MM.1S (cell line): ENCODE results near the gene GPSM1.

ENCODE experiments used
- DNase-seq: peaks from one replicate; pipeline ENCODE4 v3.0.0-alpha.2; 2015
- H2AFZ ChIP-seq: fragments of 300-600 bp; sonication (generic); 2 replicates; pipeline ENCODE4 v1.6.0; 2016; ENCODE audit warnings: antibody characterized with exemption, low read length
- H3F3A ChIP-seq: fragments of 300-600 bp; sonication (generic); 2 replicates; pipeline ENCODE4 v1.6.1; 2016; ENCODE audit warnings: mild to moderate bottlenecking, antibody characterized with exemption, low read length, moderate library complexity, mixed read lengths; ENCODE audit not compliant: insufficient read depth
- H3K27ac ChIP-seq: fragments of 300-600 bp; sonication (generic); 2 replicates; pipeline ENCODE4 v1.5.1; 2016; ENCODE audit warnings: mild to moderate bottlenecking, low read length
- H3K27me3 ChIP-seq: fragments of 300-600 bp; sonication (generic); replicated peaks from 2 replicates; pipeline ENCODE4 v1.6.0; 2016; ENCODE audit warnings: low read length; ENCODE audit not compliant: insufficient read depth
- H3K36me3 ChIP-seq: fragments of 300-600 bp; sonication (generic); replicated peaks from 2 replicates; pipeline ENCODE4 v1.6.1; 2016; ENCODE audit warnings: mild to moderate bottlenecking, low read length, mixed read lengths; ENCODE audit not compliant: insufficient read depth
- H3K4me1 ChIP-seq: fragments of 300-600 bp; sonication (generic); 2 replicates; pipeline ENCODE4 v1.6.1; 2016; ENCODE audit warnings: low read length, mixed read lengths
- H3K4me2 ChIP-seq: fragments of 300-600 bp; sonication (generic); 2 replicates; pipeline ENCODE4 v1.6.0; 2016; ENCODE audit warnings: low read depth, low read length
- H3K4me3 ChIP-seq: fragments of 300-600 bp; sonication (generic); 2 replicates; pipeline ENCODE4 v1.5.1; 2016; ENCODE audit warnings: low read length, mixed read lengths
- H3K79me2 ChIP-seq: fragments of 300-600 bp; sonication (generic); 2 replicates; pipeline ENCODE4 v1.6.1; 2016; ENCODE audit warnings: mixed run types, low read length, mixed read lengths
- H3K9ac ChIP-seq: fragments of 300-600 bp; sonication (generic); 2 replicates; pipeline ENCODE4 v1.6.1; 2016; ENCODE audit warnings: low read length, mixed read lengths
- H3K9me2 ChIP-seq: fragments of 300-600 bp; sonication (generic); replicated peaks from 2 replicates; pipeline ENCODE4 v1.6.1; 2016; ENCODE audit warnings: mild to moderate bottlenecking, low read length, mixed read lengths; ENCODE audit not compliant: insufficient read depth
- H3K9me3 ChIP-seq: fragments of 300-600 bp; sonication (generic); replicated peaks from 2 replicates; pipeline ENCODE4 v1.6.1; 2016; ENCODE audit warnings: mild to moderate bottlenecking, low read length, mixed read lengths; ENCODE audit not compliant: insufficient read depth
- H4K20me1 ChIP-seq: fragments of 300-600 bp; sonication (generic); 2 replicates; pipeline ENCODE4 v1.6.1; 2016; ENCODE audit warnings: mild to moderate bottlenecking, low read length, moderate library complexity, mixed read lengths; ENCODE audit not compliant: insufficient read depth
- CTCF ChIP-seq: fragments of 300-600 bp; sonication (generic); IDR thresholded peaks from 2 replicates; pipeline ENCODE4 v1.5.1; 2016; ENCODE audit warnings: antibody characterized with exemption, low read length, mixed read lengths
- EZH2 ChIP-seq: fragments of 300-600 bp; sonication (generic); optimal IDR thresholded peaks from 2 replicates; pipeline ENCODE3; 2017; ENCODE audit warnings: low read depth, mild to moderate bottlenecking, antibody characterized with exemption, low read length, mixed read lengths
- EZH2phosphoT487 ChIP-seq: fragments of 300-600 bp; sonication (generic); IDR thresholded peaks from 2 replicates; pipeline ENCODE4 v1.6.1; 2018; ENCODE audit warnings: antibody characterized with exemption, low read length

The GPSM1 gene

GRCh38 chr9:136324501-136325300 is 2.6 kb upstream of the GPSM1 start:
- Histone ChIP-seq H3K9me3 (no peaks in the 10 kb centered on the region), H3K4me1 (no peaks in the 10 kb centered on the region), H3K4me2 (no peak overlapping the region), H3F3A (no peaks in the 10 kb centered on the region), H3K27ac (no peak overlapping the region), H3K79me2 (no peaks in the 10 kb centered on the region), H4K20me1 (no peaks in the 10 kb centered on the region), H3K36me3 (no peaks in the 10 kb centered on the region), H3K27me3 (peaks cover 92% of the 10 kb centered on the region), H3K9ac (no peak overlapping the region), H3K9me2 (no peaks in the 10 kb centered on the region), H2AFZ (no peak overlapping the region), H3K4me3 (no peak overlapping the region)
- TF ChIP-seq CTCF, result no peak
- TF ChIP-seq EZH2phosphoT487, result no peak
- TF ChIP-seq EZH2, result no peak
- DNase-seq, result no peak

- Histone ChIP-seq H2AFZ (no peak overlapping the region), H3K36me3 (no peaks in the 10 kb centered on the region), H3K4me1 (no peaks in the 10 kb centered on the region), H3K27me3 (peaks cover 92% of the 10 kb centered on the region), H3F3A (no peaks in the 10 kb centered on the region), H4K20me1 (no peaks in the 10 kb centered on the region), H3K27ac (no peak overlapping the region), H3K9ac (no peak overlapping the region), H3K9me3 (no peaks in the 10 kb centered on the region), H3K4me2 (no peak overlapping the region), H3K79me2 (no peaks in the 10 kb centered on the region), H3K4me3 (no peak overlapping the region), H3K9me2 (no peaks in the 10 kb centered on the region)
- no peak for DNase-seq
- TF ChIP-seq EZH2 (no peak), CTCF (no peak), EZH2phosphoT487 (no peak)
Measured at GRCh38 chr9:136325358-136325757, 2.0 kb upstream of the GPSM1 start.

GRCh38 chr9:136326061-136326760 is 1.1 kb upstream of the GPSM1 start:
- no peak overlapping the region for H3K4me2 ChIP-seq
- H3K4me3 ChIP-seq, result no peak overlapping the region
- no peak overlapping the region for H3K27ac ChIP-seq

More at GRCh38 chr9:136326061-136326760, 1.1 kb upstream of the GPSM1 start:
- TF ChIP-seq EZH2, result no peak
- no peak for TF ChIP-seq CTCF
- no peak for TF ChIP-seq EZH2phosphoT487
- Histone ChIP-seq H3K36me3 (no peaks in the 10 kb centered on the region), H3K79me2 (no peaks in the 10 kb centered on the region), H3K9me2 (no peaks in the 10 kb centered on the region), H3F3A (no peaks in the 10 kb centered on the region), H4K20me1 (no peaks in the 10 kb centered on the region), H3K9me3 (no peaks in the 10 kb centered on the region), H3K4me1 (no peaks in the 10 kb centered on the region), H2AFZ (no peak overlapping the region), H3K9ac (no peak overlapping the region), H3K27me3 (peaks cover 92% of the 10 kb centered on the region)
- DNase-seq, result no peak
